H54 (cell line): ENCODE measurements around the gene KIF1B.

Experiments
- DNase-seq: peaks from one replicate; pipeline ENCODE4 v3.0.0; 2011; ENCODE audit warnings: low spot score, mixed read lengths; ENCODE audit not compliant: insufficient read length
- FAIRE-seq: peaks from 3 replicates; lab custom pipeline; 2011; peaks lifted over from hg19 to GRCh38; lab: Jason Lieb, UNC
- POLR2A ChIP-seq: IDR thresholded peaks from 2 replicates; pipeline ENCODE4 v1.6.1; 2011; ENCODE audit warnings: low read depth, mild to moderate bottlenecking, low read length

KIF1B gene, protein sequence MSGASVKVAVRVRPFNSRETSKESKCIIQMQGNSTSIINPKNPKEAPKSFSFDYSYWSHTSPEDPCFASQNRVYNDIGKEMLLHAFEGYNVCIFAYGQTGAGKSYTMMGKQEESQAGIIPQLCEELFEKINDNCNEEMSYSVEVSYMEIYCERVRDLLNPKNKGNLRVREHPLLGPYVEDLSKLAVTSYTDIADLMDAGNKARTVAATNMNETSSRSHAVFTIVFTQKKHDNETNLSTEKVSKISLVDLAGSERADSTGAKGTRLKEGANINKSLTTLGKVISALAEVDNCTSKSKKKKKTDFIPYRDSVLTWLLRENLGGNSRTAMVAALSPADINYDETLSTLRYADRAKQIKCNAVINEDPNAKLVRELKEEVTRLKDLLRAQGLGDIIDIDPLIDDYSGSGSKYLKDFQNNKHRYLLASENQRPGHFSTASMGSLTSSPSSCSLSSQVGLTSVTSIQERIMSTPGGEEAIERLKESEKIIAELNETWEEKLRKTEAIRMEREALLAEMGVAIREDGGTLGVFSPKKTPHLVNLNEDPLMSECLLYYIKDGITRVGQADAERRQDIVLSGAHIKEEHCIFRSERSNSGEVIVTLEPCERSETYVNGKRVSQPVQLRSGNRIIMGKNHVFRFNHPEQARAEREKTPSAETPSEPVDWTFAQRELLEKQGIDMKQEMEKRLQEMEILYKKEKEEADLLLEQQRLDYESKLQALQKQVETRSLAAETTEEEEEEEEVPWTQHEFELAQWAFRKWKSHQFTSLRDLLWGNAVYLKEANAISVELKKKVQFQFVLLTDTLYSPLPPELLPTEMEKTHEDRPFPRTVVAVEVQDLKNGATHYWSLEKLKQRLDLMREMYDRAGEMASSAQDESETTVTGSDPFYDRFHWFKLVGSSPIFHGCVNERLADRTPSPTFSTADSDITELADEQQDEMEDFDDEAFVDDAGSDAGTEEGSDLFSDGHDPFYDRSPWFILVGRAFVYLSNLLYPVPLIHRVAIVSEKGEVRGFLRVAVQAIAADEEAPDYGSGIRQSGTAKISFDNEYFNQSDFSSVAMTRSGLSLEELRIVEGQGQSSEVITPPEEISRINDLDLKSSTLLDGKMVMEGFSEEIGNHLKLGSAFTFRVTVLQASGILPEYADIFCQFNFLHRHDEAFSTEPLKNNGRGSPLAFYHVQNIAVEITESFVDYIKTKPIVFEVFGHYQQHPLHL (N-terminal part only)

GRCh38 chr1:10209905-10210810 is at the start of gene KIF1B:
Gene KIF1B (plus strand): TSS chr1:10210570. CDS start chr1:10232329, 21,759 bp downstream.
- FAIRE-seq (peak; percentile 74), DNase-seq (peak; percentile 83)
- peak; percentile 89 for TF ChIP-seq POLR2A

GRCh38 chr1:10160907-10161490 is 49.4 kb upstream of the KIF1B start:
- FAIRE-seq (no peak), DNase-seq (no peak)
- no peak for TF ChIP-seq POLR2A

- TF ChIP-seq POLR2A, result no peak
- FAIRE-seq (no peak), DNase-seq (no peak)
These were observed 48.7 kb upstream of the KIF1B start for GRCh38 chr1:10161541-10162290.

- TF ChIP-seq POLR2A, result no peak
- DNase-seq (no peak), FAIRE-seq (no peak)
These were observed 41.4 kb upstream of the KIF1B start for GRCh38 chr1:10168912-10169514.

DNA sequence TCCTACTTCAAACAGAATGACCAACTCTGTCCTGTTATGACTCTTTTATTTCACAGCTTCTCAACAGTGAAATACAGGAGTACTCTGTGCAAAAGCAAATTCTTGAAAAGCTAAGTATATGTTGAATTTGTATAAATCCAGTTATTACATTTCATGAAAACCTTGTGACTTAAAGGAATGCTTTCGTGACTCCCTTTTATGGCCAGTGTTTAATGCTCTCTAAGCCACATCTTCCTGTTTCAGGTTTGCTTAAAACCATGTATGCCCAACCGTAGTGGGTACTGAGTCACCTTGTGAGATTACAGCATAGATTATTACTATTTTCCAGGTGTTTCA is 40.2 kb upstream of the KIF1B start:
- no peak for DNase-seq
- TF ChIP-seq POLR2A, result no peak
- FAIRE-seq, result no peak

GRCh38 chr1:10171105-10171767 is 39.1 kb upstream of the KIF1B start:
- no peak for FAIRE-seq
- no peak for TF ChIP-seq POLR2A
- DNase-seq, result no peak

DNA sequence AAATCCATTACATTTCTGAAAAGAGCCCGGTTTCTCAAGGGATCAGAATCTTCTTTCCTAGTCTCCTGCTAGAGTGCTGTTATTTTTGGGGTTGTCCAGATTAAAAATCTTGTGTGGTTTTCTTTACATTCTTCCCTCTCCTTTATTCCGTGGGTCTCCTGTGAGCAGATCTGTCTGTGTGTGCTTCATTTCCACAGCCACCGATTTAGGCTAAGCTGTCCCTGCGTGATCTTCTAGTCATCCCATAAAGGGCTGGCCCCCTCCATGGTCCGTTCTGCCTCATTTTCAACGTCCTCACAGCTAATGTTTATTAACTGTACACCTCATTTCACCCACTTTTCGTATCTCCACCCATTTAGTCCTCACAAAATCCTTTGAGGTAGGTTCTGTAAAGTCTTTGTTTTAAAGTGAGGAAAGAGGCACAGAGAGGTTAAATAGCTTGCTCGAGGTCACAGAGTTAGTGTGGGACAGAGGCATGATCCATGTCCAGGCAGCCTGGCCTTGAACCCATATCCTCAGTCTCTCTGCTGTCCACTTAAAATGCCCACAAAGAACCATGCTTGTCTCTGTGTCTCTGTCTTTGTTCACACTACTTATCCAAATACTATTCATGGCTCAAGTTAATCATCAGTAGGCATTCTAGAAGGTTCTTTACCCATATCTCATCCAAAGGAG is 38.2 kb upstream of the KIF1B start:
- FAIRE-seq, result no peak
- no peak for DNase-seq
- TF ChIP-seq POLR2A, result no peak

DNA sequence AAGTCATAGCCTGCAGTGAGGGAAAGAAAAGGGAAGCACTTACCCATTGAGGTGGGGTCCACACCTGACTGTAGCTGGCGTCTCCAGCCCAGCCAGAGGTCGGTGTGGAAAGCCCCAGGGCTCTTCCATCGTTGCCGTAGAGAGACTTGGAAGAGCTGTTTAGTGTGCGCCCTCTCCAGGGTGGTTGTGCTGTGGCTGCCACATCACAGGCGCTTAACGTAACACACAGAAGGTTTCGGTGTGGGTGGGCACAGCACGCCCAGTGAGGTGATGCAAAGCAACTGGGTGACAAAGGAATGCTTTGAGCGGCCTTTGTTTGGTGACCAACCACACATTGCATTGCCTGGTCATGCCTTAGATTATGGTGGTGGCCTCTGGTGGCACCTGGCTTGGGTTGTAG is 36.8 kb upstream of the KIF1B start:
- FAIRE-seq, result no peak
- DNase-seq, result no peak
- no peak for TF ChIP-seq POLR2A

- no peak for FAIRE-seq
- TF ChIP-seq POLR2A, result no peak
- DNase-seq, result no peak
These were observed 32.5 kb upstream of the KIF1B start for GRCh38 chr1:10177876-10178275.

DNA sequence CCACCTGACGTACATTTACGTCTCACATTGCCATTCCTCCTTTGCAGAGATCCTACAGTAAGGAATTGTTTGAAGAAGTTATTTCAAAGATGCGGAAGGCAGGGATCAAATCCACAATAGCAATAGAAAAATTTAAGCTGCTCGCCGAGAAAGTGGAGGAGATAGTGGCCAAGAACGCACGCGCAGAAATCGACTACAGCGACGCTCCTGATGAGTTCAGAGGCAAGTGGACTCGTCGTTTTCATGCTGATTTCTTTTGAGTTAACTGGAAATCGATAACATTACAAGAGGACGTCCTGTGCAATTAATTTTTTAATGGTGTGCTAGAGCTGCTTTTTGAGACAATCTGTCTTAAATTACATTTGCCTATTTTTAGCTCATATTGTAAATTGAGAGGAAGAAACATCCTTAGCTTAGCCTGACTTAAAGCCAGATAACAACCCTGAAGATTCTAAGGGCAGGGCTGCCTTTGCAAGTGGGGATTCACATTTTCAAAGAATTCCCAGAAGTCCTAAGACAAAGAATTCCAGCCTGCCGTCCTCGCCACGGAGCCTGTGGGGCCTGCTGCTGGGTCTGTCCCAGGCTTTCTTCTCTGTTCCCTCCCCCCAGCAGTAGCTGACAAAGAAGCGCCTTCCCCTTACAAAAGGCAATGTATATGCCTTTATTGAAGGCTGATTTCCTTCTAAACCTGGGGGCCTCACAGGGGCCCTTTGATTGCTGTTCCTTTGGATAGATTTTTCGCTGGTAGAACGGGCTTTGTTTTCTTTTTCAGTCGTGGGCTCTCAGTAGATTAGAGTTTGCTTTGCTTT is 31.6 kb upstream of the KIF1B start:
- no peak for TF ChIP-seq POLR2A
- FAIRE-seq, result no peak
- no peak for DNase-seq
